HG02973 (cell line): ENCODE data around the gene CLDN10.
"Not testable (repeated sequence)": the region's sequence is repeated elsewhere in the genome, so short reads cannot be mapped to it uniquely, and the experiment has no call there.

ENCODE experiments used
- ATAC-seq: cut with Tn5 transposase; IDR thresholded peaks from one replicate; pipeline ENCODE4 v1.9.1; 2021; ENCODE audit warnings: moderate library complexity; ENCODE audit not compliant: unreplicated experiment

CLDN10 gene

DNA sequence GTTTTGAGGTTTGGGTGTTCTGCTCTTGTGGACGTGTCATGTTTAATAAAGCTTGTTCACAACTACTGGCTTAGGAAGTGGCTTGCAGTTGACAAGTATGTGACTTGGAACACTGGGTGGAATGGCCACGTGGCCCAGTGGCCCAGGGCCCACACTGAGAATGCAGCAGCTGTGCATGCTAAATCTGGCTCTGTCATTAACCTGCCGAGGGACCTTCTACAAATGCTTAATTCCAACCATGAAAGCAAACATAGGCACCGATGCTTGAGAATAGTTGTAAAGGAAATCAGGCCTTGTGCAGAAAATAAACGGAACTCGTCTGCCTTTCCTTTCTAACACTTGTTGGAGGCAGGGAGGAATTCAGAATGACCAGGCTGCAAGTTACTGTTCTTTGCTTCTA is 11.6 kb upstream of the CLDN10 start:
- no peak for ATAC-seq

- ATAC-seq, result no peak
Observed at GRCh38 chr13:95541308-95541707, 11.2 kb upstream of the CLDN10 start.

DNA sequence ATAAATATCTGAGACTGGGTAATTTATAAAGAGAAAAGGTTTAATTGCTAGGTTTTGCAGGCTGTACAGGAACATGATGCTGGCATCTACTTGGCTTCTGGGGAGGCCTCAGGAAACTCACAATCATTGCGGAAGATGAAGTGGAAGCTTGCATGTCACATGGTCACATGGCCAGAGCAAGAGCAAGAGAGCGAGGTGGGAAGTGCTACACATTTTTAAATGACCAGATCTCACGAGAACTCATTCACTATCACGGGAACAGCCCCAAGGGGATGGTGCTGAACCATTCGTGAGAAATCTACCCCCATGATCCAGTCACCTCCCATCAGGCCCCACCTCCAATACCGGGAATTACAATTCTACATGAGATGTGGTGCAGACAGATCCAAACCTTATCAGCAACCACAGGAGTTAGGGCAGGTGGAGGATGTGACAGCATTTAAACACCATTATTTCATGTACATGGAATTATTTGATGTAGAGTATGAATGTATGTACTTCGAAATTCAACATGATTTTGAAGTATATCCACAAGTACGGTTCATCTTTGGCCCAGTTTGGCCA is 10.5 kb upstream of the CLDN10 start:
- ATAC-seq, result no peak

DNA sequence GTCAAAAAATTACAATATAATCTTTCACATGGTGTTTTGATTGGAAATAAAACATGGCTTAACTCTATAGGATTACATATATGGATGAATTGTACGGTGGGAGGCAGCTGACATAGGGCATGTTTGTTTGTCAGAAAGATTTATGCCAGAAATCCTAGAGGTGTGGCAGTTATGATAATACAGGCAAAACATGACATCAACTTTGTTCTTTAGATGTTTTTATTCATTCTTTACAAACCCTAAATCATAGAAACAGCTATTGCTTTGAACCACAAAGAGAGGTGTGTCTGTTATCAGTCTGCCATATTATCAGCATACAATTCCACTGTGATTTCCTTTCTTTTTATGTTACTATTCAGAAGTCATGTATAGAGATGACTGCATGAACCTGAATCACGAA is 8.2 kb upstream of the CLDN10 start:
- ATAC-seq, result no peak

- ATAC-seq, result no peak
Observed at GRCh38 chr13:95546919-95547318, 5.6 kb upstream of the CLDN10 start.

- no peak for ATAC-seq
Observed at GRCh38 chr13:95547531-95548167, 4.9 kb upstream of the CLDN10 start.

DNA sequence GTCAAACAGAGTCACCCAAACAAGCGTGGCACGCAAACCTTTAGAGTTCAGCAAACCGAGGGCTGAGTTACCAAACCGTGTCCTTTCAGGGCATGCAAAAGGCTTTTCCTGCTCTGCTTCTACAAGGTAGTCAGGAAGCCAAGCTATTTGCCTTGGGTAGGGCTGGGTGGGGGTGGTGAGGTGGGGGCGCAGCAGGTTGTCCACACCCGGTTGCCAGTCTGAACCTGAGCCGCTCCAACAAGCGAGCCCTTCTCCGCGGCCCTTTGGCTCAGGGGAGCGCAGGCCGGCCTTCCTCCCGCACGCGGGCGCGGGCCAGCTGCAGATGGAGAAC is 347 bp upstream of the CLDN10 start:
- no peak for ATAC-seq

GRCh38 chr13:95553581-95554385 is 1.3 kb downstream of the CLDN10 start:
- ATAC-seq, result no peak

DNA sequence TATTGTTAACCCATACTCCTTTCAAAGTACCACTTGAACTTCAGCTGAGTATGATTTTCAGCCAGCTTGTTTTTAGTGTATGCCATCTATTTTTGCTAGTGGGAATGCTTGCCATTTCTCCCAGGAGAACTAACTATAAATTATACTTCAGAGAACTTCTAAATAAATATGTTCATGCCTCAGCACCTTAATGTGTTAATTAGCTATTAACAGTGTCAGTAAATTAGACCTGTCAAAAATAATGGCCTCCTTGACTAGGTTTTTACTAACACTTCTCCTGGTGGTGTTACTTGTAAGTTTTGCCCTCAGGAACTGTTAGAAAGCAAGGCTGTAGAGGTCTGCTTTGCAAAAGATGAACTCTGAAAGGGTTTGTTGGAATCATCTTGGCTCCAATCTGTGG is 4.5 kb downstream of the CLDN10 start:
- no peak for ATAC-seq

DNA sequence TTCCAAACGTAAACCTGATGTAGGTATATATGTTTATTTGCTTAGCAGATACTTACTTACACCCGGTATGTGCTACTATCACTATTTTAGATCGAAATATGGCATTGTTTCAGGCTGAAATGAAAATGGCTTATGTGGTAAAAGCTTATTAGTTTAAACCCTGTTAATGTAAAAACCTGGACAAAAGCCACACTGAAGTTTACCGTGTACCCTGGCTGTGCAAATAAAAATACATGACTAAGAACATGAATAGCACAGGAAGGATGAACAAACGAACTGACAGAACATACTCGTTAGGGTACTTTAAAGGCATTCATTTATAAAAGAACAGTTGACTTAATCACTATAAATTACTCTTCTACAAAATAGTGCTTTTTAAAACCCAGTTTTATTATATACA is 6.6 kb downstream of the CLDN10 start:
- no peak for ATAC-seq

- ATAC-seq, result no peak
Observed at GRCh38 chr13:95560387-95560786, 7.9 kb downstream of the CLDN10 start.

DNA sequence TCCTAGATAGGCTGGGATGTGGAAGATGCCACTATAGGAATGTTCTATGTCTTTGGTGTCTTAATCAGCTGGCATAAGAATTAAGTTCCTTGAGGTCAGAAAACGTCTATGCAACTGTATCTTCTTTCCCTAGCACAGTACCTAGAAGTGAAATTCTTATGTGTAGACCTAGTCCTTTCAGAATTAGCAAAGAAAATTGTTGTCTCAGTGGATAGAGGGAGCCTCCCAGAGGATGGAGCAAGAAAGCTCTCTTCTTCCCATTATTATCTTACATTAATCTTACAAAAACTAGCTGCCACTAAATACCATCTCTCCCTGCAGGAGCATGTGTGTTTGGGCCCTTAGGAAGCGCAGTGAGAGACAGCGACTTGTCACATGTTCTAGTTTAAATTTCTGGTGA is 11.6 kb downstream of the CLDN10 start:
- ATAC-seq, result no peak

DNA sequence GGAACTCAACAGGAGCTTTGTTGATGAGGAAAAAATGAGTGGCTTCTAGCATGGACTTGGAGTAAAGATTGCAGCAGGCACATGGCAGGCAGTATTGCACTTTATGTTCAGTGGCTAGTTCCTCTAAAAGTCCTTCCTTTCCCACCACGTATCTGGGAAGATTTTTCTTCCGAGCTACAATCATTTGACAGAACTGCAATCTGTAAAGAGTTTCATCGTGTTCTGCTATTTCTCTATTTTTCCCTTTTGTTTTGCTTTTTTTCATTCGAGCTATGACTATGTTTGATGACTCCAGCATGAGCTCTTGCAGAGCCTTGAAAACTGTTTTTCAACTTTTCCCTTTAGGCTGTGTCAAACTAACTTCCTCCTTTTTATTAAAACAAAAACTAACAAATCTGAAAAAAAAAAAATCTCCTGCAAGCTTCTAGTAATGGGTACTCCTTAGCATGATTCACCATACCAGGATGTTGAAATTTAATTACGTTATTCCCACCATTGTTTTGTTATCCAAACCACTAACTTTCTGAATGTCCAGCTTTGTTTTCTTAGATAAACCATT is 12.3 kb downstream of the CLDN10 start:
- no peak for ATAC-seq

DNA sequence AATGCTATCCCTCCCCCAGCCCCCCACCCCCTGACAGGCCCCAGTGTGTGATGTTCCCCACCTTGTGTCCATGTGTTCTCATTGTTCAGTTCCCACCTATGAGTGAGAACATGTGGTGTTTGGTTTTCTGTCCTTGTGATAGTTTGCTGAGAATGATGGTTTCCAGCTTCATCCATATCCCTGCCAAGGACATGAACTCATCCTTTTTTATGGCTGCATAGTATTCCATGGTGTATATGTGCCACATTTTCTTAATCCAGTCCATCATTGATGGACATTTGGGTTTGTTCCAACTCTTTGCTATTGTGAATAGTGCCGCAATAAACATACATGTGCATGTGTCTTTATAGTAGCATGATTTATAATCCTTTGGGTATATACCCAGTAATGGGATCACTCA is 13.2 kb downstream of the CLDN10 start:
- ATAC-seq, result not testable (repeated sequence)

DNA sequence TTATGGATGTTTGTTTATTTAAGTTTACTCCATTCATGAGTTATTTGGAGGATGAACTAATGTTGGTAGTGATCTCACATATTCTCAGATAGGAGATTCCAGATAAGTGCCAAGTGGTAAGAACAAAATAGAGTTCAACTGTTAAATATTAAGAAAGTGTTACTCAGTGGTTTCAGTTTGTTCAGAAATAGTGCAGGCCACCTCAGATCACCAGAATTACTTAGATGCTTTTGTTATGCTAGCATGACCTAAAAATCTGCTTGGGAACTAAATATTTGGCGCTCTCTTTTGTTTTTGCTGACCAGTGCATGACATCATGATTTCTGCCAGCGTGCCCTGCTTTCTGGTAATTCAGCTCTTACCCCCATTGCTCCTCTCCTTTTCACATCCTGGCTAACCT is 15.6 kb downstream of the CLDN10 start:
- no peak for ATAC-seq

DNA sequence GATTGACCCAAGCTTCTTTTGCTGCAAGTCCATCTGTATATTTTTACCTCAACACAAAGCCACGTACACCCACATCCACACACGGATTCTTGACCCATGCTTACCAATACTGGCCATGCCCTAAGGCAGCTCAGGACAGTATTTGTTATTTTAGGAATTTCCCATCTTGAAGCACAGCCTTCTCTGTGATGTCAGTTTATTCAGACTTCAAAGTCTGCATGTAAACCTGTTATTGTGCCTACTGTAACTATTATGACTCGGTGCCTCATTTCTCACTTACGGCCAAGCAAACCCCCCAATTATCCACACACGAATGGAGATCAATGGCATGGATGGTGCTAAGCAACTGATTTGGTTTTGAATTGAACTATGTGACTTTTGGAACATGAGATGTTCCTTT is 17.5 kb downstream of the CLDN10 start:
- ATAC-seq, result no peak

GRCh38 chr13:95571941-95572340 is 19.4 kb downstream of the CLDN10 start:
- ATAC-seq, result no peak

DNA sequence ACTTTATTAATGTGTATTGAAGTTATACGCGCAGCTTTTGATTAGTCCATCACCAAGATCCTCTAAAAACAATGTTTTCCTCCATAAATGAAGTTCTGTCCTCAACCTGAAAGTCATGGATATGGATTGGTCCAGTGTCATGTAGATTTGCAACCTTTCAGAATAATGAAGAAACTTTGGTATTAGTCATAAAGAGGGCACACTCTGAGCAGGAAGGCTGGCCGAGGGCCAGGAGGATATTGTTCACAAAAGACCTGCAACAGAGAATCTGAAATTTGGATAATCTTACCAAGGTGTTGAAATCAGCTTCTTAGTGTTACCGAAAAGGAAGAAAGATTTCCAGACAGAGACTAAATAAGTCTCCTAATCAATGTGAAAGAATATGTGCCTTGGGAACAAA is 20.7 kb downstream of the CLDN10 start:
- ATAC-seq, result no peak

GRCh38 chr13:95579303-95579702 is 26.8 kb downstream of the CLDN10 start:
- peak; percentile 95 for ATAC-seq

- ATAC-seq, result no peak
Observed at GRCh38 chr13:95585867-95586266, 33.3 kb downstream of the CLDN10 start.

DNA sequence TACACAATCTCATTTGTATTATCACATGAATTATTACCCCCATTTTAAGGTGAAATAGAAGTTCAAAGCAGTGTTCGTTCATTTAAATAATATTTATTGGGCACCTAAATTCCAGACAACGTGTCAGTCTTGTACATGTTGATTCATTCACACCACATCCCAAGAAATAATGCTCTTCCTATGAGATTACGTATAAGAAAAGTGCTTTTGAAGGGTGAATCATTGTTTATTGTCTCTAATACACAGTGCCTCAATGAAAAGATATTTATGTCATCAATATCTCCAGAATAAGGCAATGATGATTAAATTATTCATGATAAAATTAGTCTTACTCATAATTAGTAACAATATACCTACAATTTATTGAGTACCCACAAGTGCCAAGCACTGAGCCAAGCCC is 35.6 kb downstream of the CLDN10 start:
- no peak for ATAC-seq

DNA sequence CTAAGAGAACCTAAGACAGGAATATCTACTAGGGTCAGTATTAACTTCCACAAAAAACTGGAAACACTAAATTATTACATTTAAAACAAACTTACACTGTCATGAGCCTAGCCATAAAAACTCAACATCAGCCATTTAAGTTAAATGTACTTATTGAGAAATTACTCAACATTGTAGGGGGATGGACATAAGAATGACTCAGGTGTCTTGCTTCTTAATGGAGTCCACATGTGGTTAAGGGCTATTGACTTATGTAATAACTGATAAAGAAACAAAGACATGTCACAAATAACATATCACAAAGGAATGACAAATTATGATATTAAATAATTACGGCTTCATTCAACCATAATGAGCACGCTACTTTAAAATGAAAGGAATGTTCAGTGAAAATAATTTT is 36.2 kb downstream of the CLDN10 start:
- ATAC-seq, result no peak
